ENCODE results near the gene TNS3.
"Not testable (repeated sequence)": the region's sequence is repeated elsewhere in the genome, so short reads cannot be mapped to it uniquely, and the experiment has no call there.

TNS3 gene

DNA sequence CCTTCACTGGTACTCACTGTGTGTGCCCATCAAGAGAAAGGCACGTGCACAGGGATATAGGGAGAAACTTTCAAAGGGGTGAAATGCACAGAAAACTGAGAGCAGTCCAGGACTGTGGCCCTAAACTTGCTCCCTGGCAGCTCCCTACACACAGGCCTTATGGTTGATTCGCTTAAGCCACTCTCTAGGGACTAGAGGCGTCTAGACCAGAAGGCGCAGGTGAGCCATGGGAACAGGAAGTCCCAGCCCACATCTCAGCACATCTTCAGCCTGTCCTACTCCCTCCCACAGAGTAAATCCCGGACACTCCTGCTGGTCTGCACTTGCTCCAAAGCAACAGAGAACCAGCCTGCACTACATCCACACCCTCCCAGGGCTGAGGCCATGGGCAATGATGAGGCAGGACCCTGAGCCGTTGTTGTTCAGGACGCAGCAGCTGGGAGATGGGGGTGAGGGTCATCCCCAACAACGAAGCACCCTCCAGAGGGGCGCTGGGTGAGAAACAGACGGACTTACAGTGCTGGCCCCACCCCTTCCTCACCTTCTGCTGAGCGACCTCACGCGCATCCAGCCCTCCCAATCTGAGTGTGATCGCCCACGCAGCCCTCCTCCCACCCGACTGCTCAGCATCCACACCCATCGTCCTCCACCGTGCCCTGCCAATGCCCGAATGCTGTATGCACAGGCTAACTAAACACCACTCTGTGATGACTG is 109.3 kb downstream of the TNS3 start:
- no peak for DNase-seq (ENCODE audit: low read depth)

DNA sequence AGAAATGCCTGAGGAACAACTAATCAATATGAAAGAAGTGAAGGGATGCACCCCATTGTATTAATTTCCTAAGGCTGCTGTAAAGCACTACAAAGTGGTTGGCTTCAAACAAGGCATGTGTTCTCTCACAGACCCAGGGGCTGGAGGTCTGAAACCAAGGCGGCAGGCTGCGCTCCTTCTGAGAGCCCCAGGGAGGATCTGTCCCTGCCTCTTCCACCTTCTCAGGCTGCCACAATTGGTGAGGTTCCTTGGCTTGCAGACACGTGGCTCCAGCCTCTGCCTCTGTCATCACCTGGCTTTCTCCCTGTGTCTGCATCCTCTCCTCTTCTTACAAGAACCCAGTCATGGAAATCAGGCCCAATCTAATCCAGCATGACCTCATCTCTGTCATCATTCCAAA is 110.1 kb downstream of the TNS3 start:
- DNase-seq (ENCODE audit: low read depth): no peak

DNA sequence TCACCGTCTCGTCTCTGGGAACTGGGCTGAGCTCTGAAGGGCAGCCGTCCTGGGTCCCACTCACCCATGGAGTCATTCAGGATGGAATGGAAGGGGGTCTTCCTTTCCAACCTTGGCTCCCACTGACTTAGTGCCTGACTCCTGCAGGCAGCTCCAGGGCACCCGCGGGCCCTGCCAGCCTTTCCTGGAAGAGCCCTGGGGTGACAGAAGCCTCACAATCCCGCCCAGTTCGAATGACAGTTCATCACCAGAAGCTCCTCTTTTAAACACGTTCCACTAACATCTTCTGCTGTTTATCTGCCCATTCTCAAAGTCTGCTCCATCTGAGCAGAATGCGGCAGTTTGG is 110.6 kb downstream of the TNS3 start:
- DNase-seq (ENCODE audit: low read depth): no peak

DNA sequence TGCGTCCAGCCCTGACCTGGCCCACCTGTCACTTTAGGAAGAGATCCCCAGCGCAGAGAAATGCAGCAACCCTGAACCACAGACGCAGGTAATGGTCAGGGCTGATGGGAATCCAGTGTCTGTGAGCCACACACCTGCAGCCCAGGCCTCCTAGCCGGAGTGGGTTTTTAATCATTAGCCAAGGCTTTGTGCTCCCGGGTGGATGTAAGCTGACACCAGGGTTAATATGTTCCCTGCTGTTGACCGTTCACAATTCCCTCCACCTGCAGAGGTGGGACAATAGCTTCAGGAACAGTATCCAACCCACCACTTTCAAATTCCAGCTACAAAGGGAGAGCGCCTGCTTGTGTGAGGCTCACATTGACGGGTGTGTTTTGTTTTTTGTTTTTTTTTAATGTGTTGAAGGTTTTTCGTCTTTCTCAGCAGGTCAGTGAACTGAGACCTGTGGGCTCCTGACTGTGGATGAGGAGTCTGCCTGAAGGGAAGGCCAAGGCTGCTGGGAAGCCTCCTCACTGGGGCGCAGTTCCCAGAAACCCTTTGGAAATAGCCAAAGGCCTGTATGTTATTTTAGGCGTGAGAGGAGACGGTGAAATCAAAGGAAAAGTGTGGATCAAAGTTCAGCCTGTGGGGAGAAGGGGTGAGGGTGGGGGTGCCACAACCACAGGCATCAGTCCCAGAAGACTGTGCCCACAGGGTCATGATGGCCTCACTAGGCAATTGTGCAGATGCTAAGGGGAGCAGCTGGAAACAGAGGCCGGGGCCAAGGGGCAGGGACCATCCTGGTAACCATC is 111.1 kb downstream of the TNS3 start:
- DNase-seq (ENCODE audit: low read depth): no peak

DNA sequence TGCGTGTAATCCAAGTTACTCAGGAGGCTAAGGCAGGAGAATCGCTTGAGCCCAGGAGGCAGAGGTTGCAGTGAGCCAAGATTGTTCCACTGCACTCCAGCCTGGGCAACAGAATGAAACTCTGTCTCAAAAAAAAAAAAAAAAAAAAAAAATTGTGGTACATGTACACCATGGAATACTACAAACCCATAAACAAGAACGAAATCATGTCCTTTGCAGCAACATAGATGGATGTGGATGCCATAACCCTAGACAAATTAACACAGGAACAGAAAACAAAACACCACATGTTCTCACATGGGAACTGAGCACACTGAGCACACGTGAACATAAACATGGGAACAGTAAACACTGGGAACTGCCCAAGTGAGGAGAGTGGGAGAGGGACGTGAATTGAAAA is 112.1 kb downstream of the TNS3 start:
- not testable (repeated sequence) for DNase-seq (ENCODE audit: low read depth)

DNA sequence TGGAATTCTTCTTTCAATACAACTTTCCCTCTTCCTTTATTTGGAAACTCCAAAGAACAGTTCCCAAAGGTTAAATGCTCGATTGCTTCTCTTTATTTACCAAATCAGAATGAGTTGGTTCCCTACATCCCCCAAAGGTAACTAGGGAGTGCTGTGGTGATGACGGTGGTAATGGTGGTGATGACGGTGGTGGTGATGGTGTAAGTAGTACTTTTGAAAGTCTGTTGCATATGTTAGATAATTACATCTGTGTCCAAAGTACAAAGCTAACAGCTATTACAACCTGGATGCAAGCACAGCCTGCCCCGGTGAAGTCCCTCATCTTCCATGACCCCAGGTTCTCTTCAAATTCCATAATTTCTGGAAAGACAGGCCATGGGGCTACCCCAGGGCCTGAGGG is 115.1 kb downstream of the TNS3 start:
- no peak for DNase-seq (ENCODE audit: low read depth)

DNA sequence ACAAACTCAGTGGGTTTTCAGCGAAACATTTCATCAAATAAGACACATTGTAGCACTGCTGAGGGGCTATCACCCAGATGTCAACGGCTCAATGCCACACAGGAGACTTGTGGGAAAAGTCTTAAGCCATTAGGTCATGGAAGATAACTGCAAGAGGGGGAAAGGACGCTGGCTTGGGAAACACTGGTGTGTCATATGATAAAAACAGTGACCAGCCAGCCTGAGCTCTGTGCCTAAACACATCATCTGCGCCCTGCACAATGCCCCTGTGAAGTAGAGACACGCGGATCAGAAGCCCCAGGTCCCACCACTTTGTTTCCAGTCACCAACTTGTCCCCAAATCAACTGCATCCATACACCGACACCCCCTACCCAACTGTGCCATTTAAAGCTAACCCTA is 116.7 kb downstream of the TNS3 start:
- no peak for DNase-seq (ENCODE audit: low read depth)

DNA sequence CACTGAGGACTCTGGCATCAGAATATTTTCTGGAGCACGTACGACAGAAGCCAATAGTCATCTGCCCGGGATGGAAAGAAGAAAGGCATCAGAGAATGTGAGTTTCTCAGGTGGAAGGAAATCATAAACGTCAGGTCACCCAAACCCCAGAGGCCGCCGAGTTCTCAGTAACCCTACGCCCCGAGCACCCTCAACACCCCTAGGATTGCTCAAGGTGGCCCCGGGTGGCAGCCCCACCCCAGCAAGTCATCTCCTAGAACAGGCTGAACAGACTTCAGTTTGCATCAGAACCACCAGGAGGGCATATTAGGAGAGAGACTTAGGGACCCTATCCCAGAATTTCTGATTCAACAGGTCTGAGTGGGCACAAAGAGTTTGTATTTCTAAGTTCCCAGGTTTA is 117.6 kb downstream of the TNS3 start:
- DNase-seq (ENCODE audit: low read depth): no peak

DNA sequence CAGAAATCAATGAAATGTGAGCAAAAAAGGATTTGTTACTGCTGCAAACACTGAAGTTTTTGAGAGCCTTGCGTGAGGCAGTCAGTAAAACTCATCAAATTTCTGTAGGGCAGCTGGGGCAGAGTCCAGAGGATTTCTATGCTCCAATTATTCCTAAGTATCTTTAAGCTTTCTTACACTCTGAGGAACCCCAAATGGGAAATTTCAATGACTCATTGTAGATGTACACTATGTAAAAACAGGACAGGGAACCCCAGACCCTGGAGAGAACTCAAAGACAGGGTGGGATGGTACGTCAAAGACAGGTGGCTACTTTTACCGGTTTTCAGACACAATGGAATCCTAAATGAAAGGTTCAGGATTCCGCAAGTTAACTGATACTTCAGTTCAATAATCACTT is 120.2 kb downstream of the TNS3 start:
- no peak for DNase-seq (ENCODE audit: low read depth)

DNA sequence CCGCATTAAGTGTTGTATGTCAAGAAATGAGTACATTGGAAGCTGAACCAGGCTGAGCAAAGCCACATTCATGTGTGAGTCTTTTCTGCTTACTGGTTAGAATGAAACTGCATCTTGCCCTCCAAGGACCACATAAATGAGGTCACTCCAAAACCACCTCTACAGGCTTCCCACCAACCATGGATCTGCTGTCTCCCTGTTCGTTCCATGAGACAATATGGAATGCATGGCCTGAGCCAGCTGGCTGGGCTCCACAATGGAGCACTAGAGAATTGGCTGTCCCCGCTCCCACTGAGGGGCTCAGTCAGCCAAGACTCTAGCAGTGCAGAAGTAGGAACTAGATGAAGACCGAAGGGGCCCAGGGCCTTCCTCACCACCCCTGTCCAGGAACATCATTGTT is 120.8 kb downstream of the TNS3 start:
- no peak for DNase-seq (ENCODE audit: low read depth)

DNA sequence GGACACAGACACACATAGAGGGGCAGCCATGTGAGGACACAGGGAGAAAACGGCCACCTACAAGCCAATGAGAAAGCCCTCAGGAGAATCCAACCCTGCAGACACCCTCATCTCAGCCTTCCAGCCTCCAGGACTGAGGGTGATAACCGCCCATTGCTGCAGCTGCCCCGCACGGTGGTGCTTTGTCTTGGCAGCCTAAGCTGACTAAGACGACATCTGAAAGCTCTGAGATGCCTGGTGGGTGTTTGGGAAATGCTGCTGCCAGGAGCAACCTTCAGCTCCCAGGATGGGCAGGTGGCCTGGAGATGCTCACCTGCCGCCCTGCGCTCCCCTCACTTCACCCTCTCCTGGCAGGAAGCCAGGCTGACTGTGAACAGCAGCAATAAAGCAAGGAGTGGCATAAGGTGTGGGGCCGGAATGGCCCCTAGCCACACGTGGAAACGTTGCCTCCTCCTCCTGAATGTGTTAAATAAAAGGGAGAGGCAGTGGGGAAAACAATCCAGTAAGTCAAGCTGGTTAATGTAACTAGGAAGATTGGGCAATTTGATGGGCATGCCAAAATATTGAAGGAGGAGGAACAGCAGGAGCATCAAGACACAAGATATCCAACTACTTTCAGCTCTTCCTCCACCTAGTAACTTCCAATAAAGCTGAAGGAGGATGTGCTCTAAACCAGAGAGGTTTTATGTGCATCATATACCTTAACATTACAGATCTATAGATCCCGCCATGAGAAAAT is 121.5 kb downstream of the TNS3 start:
- no peak for DNase-seq (ENCODE audit: low read depth)

DNA sequence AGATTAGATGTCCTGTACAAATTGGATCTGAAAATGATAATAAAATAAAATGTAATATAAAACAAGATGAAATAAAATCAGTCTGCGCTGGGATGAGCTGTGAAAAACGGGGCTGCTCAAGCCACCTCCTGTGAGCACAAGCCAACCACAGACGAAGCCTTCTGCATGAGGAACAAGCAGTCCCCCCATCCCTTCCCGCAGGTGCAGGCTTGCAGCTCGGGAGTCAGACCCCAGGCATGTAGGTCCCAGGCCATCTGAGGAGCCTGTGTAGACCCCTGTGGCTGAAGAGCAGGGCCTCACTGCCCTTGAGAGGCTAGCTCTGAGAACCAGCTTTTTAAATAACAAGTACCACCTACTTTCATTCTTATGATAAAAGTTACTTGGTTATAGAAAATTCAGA is 123.4 kb downstream of the TNS3 start:
- DNase-seq (ENCODE audit: low read depth): no peak

DNA sequence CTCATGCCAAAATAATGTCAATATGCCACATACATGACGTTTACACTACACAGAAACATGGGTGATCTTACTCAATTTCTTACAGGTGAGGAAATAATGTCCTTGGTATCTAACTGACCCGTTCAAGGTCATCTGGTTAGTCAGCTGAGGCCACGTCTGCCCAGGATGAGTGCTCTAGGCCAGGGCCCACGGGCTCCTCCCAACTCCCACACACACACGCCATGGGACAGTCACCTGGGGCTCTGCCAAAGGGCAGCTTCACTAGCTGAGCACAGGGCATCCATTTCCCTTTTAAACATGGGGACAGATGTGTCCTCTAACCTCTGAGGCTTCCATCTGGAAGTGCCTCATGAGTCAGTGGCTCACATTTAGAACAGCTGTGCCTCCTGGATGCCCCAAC is 123.9 kb downstream of the TNS3 start:
- DNase-seq (ENCODE audit: low read depth): peak; percentile 93

DNA sequence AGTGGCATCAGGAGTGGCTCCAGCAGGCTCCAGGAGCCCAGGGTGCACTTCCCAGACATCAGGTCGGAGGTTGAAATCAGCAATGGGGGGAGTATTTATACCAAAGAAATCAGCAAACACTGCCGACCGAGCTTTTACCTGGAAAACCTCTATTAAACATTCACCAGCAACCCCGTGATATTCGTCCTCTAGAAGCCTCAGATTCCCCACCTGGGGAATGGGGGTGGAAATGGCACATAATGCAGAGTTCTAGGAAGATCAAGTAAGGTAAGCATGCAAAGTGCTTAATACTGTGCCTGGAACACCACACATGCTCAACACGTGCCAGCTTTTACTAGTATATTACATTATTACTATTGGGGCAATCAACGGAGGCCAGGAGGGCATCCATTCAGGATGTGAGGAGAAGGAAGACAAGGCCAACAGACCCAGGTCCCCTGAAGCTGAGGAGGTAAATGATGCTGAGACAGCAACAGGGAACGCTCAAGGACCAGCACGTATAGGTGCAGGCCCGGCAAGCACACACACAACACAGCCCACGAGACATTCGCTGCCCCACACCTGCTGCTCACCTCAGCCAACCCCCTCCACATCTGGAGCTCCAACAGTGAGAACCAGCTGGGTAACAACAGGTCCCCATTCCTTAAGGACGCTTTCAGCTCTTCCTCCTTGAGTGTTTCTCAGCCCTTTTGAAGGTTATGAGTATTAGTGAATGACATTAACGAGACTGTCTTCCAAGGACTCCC is 125.5 kb downstream of the TNS3 start:
- no peak for DNase-seq (ENCODE audit: low read depth)

DNA sequence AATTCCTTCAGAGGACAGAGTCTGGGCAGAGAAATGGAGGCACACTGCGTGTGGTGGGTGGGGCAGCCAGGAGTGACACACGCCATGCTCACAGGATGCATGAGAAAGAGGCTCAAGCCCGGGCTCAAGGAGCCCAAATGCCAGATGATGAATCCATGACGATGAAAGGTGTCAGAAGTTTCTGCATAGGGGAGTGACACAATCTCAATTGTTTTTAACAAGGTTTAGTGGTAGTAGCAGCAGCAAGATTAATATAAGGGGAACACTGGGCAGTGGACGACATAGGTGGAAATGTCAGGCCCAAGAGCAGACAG is 126.1 kb downstream of the TNS3 start:
- no peak for DNase-seq (ENCODE audit: low read depth)

DNA sequence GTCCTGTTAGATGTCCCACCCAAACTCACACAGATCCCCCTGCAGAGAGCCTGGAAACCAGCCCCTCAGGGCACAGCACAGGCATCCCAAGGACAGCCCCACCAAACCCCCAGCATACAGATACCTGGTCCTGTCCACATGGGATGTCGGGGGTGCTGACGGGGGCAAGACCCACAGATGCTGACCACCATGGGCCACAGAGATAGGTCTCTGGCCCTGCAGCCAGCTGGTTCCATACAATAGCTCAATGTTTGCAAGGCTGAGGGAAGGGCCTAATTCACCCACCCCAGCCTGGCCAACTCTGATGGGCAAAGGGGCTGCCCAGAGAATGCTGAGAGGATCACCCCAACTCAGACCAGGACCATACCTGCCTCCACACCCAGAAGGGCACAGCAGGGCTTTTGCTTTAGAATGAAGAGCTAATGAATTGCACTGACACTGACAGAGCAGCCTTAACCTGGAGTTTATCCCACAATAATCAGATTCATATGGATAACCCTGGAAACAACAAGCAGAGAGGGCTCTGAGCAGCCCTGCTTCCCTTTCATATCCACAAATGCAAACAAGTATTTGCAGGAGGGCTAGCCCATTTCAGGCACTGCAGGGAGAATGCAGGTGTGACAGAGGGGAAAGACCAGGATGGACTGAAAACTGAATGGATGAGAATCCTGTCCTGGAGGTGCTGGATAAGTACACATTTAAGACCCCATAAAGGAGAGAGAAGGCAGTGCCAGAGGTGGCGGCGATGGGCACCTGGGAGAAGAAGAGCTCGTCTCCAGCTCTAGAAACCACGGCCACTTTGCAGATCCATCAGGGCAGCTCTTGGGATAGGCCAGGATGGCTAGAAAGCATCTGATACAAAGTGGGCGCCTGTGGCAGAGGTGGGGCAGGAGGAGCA is 126.7 kb downstream of the TNS3 start:
- DNase-seq (ENCODE audit: low read depth): no peak

DNA sequence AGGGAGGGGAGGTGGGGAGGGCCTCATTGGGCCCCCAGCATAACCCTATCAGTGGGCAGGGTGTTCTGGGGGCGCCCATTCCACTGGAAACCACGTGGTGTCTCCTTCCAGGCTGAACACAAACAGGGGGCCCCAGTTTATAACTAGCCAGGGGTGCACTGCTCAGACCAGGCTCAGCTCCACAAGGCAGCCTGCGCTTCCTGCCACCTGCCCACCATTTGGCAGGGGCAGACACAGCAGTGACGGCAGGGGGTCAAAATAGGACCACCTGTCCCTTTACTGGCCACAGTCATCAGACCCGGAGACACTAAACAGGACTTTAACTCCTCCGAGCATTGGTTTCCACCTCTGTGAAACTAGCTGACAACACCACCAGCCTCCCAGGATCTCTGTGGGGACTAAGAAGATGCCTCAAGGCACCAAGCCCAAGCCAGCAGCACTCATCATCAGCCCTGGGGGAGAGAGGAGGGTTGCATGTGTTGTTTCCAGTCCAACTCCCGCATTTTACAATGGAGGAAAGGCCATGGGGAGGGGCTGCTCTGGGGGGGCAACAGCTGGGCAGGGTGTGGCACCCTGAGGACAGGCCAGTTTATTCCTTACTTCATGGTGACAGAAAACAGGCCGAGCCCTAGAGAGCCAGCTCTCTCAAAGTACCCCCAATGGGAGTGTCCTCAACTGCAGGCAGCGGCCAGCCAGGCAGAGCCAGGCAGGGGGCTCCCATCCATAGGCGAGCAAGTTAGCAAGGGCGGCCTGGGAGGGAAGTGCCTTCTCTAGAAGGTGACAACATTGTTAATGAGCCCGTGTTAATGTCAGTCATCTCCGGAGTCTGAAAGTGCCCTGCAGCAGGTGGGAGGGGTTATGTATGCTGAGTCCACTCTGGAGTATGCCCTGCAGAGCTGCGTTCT is 127.6 kb downstream of the TNS3 start:
- peak; percentile 71 for DNase-seq (ENCODE audit: low read depth)

DNA sequence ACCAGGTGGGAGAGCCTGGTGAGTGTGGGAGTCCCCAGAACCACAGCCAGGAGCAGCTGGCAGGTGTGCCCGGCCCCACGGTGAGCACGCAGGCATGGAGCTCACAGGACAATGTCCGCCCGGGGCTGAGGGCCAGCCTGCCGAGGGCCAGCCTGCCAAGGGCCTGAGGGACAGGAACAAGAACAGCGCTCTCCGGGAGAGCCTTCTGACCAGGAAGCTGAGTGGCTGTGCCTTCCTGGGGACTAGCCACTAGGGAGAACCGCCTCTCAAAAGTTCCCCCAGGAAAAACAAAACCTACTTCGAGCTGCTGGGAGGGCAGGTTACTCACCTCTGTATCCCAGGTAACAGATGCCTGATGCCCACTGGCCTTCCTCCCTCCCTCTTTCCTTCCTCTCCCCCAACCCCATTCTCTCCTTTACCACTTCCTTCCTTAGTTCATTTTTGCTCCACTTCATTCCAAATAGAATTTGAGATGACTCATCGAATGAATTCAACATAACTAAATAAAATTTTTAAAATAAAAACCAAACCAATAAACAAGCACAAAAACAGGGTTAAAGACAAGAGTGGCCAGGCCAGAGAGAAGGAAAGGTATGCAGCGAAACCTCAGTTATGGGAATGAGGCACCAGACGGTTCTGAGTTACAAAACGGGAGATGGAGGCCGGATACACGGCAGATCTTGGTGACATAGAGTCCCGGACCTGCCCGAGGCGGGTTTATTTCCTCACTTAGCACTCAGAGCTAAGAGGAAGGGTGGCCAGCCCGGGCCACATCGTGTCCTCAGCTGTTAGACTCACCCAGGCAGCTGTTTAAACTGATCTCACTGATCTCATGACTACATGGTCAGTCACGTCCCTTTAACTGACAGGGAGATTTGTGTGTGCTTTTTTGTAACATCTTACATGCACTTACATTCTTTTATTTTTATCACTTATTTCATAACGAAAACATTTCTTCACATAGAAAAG is 128.5 kb downstream of the TNS3 start:
- peak; percentile 98 for DNase-seq (ENCODE audit: low read depth)

DNA sequence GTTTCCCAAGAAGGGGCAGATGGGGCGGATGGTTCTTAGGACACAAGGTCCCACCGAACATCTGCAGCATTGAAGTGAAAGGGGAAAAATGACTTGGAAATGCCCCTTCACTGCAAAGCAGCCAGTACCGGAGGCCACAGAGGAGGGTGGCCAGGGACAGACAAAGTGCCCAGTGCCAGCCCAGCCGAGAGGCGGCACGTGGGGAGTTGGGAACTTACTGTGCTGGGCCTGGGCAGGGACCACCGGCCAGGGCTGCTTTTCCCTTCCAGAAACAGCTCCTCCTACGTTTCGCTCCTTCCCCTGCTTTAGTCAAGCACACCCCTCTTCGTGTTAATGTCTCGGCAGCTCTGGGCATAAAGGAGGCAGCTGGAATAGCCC is 129.2 kb downstream of the TNS3 start:
- no peak for DNase-seq (ENCODE audit: low read depth)
